GM19193 (cell line): ENCODE results near the gene OR52A1.

Source experiments
- POLR2A ChIP-seq: IDR thresholded peaks from 4 replicates; pipeline ENCODE4 v1.6.1; 2011; ENCODE audit not compliant: insufficient read depth, insufficient read length; ENCODE audit errors: extremely low read depth

The OR52A1 gene

DNA sequence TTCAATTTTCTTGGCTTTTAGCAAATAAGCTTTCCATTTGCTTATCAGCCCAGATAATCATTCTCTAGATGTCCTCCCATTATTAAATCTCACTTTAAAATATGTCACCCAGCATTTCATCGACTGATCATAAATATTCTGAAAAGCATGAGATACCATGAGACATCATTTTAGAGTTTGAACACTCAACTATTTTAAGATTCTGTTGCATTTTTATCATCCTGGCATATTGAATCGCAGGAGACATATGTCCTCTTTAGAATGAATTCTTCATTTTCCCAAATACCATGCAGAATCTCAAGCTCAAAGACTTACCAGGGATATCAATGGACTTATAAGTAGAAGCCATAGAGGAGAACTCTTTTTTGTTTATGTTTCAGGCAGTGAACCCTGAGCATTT is 16.6 kb downstream of the OR52A1 start, which contains the start of gene OR52A5:
OR52A5 (minus strand) TSS at position 361 of the 400 bp plus-strand sequence. CDS start 5,714 bp downstream, outside the sequence.
- no peak for TF ChIP-seq POLR2A

DNA sequence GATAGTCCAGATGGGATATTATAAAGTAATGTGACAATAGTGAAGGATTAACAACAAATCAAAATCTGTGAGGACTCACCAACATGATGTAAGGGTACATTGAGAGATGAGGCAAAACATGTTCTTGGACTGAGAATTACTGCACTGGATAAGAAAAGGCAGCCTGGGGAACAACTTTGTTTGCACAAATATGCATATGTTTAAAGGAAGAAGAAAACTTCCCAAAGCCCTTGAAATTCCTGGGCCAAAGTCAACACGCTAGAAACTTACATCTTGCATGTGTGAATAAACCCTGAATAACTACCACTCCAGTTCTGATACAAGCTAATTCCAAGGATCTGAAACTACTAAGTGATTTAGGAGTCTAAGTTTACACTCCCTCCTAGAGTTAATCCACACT is 17.5 kb downstream of the OR52A1 start:
- no peak for TF ChIP-seq POLR2A

DNA sequence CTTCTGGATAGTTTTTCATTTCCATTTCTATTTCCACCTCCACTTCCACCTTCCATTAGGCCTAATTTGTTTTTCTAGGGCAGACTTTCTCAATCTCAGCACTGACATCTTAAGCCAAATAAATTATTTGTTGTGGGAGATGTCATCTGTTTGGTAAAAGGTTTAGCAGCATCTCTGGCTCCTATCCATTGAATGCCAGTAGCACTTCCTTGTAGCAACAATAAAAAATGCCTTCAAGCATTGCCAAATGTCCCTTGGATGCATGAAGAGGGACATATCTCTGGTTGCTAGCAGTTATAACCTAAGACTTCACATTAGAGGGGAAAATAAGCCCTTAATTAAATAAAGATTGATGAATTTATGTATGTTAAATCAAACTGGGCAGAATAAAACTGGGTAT is 18.3 kb downstream of the OR52A1 start:
- no peak for TF ChIP-seq POLR2A

DNA sequence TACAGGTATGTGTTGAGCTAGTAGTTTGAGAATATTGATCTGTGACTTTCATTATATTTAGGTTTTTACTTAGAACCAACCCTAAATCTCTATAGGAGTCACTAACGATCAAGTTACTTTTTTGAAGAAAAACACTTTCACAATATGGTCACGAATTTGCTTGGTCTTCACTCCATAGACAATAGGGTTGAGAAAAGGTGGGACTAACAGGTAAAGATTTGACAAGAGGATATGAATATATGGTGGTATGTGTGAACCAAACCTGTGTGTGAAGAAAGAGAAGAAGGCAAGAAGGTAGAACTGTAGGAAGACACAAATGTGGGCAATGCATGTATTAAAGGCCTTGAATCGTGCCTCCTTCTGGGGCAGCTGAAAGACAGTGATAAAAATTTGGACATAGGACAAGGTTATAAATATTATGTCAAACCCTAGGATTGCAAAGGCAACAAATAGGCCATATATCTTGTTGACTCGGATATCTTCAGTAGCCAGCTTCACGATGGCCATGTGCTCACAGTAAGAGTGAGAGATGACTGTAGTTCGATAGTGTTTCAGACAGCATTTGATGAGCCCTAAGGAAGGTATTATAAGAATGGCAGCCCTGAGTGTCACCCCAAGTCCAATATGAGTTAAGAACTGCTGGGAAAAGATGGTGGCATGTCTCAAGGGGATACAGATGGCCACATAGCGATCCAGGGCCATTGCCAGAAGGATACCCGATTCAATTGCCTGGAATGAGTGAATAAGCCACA is 22.8 kb downstream of the OR52A1 start:
- TF ChIP-seq POLR2A, result no peak

DNA sequence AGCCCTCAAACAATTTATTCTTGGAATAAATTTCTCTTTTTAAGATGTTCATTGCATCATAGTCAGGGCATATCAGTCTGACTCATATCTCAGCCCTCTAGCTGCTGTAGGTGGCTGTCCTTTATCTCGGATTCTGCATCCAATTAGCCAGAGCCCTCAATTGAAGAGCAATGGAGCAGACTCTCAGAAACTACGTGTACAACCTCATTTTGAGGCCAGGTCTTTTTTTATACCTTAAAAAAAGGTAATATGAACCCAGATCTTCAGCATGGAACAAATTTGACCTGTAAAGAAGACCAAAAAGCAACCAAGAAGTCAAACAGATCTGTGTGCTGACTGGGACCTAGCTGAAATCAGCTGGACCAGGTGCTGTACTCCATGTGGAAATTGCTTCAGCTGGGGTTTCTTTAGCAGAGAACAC is 25.1 kb downstream of the OR52A1 start:
- no peak for TF ChIP-seq POLR2A

DNA sequence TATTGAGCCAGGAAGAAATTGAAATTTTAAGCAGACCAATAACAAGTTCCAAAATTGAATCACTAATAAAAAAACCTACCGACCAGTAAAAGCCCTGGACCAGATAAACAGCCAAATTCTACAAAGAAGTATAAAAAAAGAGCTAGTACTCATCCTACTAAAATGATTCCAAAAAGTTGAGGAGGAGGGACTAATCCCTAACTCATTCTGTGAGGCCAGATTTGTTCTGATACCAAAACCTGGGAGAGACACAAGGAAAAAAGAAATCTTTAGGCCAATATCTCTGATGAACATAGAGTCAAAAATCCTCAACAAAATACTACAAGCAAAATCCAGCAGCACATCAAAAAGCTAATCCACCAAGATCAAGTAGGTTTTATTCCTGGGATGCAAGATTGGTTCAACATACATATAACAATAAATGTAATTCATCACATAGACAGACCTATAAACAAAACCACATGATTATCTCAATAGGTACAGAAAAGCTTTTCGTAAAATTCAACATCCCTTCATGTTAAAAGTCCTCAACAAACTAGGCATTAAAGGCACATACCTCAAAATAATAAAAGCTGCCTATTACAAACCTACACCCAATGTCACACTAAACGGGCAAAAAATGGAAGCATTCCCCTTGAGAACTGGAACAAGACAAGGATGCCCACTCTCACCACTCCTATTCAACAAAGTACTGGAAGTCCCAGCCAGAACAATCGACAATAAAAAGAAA is 29.5 kb downstream of the OR52A1 start:
- TF ChIP-seq POLR2A, result no peak

DNA sequence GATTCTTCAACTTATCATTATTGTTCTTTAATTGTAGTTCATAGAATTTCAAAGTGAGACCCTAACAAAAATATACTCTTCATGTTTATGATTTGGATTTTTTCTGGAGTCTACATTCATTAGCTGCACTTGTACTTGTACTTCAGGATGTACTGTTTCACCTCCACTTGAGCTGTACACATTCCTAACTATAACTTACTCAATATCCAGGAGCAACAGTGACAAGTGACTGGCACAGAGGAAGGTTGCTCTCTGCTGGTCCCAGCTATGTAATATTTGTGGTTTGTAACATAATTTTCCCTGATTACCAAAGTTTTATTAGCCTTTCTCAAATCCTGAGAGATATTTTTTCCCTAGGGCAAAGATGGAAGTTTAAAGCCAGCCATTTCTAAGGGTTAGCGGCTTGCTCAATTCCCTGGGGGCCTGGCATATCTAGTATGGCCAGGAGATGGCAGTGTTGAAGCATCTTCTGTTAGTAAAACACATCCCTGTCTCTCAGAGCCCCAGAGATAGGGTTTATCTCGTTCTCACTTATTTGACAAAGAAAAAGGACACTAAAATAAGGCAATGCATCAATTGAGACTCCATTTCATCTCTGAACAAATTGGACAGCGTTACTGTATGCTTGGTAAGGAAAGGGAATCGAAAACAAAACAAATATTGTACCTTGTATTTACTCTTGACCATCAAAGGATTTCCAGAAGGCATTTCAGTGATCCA is 30.6 kb downstream of the OR52A1 start:
- TF ChIP-seq POLR2A, result no peak

DNA sequence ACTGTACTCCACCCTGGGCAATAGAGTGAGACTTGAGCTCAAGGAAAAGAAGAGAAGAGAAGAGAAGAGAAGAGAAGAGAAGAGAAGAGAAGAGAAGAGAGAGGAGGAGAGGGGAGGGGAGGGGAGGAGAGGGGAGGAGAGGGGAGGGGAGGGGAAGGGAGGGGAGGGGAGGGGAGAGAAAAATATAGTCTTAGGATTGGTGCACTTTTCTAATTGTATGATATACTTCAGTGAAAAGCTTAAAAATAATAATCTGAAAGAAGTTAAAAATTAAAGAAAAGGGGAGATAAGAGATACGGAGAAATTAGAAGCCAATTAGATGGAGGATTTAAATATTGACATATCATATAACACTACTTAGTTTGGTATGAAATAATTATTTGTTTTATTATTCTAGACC is 35.7 kb downstream of the OR52A1 start:
- TF ChIP-seq POLR2A, result no peak

DNA sequence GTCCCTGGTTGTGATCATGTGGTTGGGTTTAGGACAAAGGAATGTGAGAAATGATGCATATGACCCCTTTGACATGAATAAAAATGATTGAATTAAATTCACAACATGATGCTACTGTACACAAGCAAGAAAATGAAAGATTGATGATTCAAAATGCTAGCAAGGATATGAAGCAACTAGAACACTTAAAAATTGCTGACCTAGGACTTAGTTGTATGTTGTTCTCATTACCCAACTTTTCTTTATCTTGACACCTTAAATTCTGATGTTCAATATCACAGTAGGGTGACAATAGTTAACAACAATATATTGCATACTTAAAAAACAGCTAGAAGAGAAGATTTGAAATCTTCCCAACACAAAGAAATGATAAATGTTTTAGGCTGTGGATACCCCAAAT is 37.0 kb downstream of the OR52A1 start:
- no peak for TF ChIP-seq POLR2A

DNA sequence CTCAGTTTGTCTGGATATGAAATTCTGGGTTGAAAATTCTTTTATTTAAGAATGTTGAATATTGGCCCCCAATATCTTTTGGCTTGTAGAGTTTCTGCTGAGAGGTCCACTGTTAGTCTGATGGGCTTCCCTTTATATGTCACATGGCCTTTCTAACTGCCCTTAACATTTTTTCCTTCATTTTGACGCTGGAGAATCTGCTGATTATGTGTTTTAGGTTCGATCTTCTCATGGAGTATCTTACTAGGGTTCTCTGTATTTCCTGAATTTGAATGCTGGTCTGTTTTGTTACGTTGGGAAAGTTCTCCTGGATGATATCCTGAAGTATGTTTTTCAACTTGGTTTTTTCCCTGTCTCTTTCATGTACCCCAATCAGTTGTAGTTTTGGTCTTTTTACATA is 39.2 kb downstream of the OR52A1 start:
- no peak for TF ChIP-seq POLR2A

DNA sequence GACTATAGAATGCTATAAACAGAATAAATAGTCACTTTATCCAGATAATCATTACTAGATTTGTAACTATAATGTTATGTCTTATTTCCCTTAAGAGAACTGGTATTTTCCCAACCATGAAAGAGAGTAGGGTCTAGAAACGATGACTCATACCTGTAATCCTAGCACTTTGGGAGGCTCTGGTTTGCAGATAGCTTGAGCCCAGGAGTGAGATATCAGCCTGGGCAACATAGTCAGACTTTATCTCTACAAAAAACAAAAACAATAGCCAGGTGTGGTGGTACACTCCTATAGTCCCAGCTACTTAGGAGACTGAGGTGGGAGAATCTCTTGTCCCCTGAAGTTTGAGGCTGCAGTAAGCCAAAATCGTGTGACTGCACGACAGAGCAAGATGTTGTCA is 47.3 kb downstream of the OR52A1 start:
- no peak for TF ChIP-seq POLR2A

DNA sequence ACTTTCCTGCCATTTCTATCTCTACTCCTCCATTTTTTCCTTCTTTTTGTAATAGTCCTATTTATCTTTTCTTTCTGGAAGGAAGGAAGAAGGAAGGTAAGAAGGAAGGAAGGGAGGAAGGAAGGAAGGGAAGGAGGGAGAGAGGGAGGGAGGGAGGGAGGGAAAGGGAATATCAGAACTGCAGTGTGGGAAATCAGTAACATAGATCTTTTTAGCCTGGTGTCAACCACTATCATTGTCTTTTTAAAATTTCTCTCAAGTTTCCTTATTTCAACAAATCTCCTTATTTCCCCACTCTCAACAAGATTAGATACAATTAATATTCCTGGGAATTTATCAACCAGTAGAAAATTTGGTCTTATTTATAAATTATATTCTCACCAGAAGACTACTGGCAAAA is 51.5 kb downstream of the OR52A1 start:
- TF ChIP-seq POLR2A, result no peak

DNA sequence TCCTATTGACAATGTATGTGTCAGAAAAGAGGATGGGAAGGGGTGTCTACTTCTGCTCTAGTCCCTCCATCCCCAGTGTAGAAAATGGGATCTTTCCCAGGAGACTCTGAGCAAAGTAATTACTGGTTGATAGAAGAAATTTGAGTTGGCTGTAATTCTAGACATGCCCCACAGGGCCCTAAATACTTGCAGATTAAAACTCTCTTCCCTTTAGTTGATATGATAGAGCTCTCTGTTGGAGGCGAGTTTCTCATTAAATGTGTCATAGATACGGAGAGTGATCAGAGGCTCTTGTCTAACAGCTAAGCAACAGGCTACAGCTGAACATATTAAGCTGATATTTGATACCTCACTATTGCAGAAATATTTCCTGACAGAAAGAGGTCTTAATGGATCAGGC is 52.3 kb downstream of the OR52A1 start:
- TF ChIP-seq POLR2A, result no peak

DNA sequence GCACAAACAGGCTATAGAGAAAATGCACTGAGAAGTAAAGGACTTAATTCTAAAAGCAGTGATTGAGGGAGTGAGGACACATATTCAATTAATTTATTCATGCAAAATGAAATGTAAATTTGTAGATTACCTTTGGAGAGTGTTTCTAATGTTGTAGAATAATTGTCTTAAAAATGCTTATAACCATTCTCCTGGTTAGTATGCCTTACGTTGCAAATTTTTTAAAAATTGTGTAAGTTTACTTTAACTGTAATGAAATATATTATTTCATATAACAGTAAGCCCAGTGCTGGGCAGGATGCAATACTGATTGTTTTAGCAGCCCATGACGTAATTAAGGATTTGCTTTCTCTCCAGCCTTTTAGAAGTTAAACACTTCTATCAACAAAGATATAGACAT is 58.5 kb downstream of the OR52A1 start:
- TF ChIP-seq POLR2A, result no peak
